Naive B cell (primary cell): ENCODE data around the gene OR2V2. TPM values are rescaled to one million over a fixed set of nuclear protein-coding genes. Genes with fewer than 3 reads are reported as not detected.
"Not testable (repeated sequence)": the region's sequence is repeated elsewhere in the genome, so short reads cannot be mapped to it uniquely, and the experiment has no call there.

ENCODE experiments used
- ATAC-seq, 2 donors: fragments of 150-1000 bp; cut with Tn5 transposase; 2 replicates each; pipeline ENCODE4 v1.10.0; 2021; ENCODE audit warnings: low read depth in 2 of 2, mild to moderate bottlenecking in 2 of 2, moderate library complexity in 2 of 2
- DNase-seq: peaks from one replicate; pipeline ENCODE4 v3.0.0; 2022
- H3K27ac Mint-ChIP-seq, 6 donors: one replicate each; pipeline ENCODE4 v1.8.0; 2020 to 2022; ENCODE audit warnings: mild to moderate bottlenecking in 6 of 6, mixed read lengths in 6 of 6, moderate library complexity in 5 of 6, inconsistent platforms in 2 of 6
- H3K27me3 Mint-ChIP-seq, 3 donors: one replicate each; pipeline ENCODE4 v1.8.0; 2021 to 2022; ENCODE audit warnings: mixed read lengths in 3 of 3, mild to moderate bottlenecking in 1 of 3
- H3K36me3 Mint-ChIP-seq, 2 donors: one replicate each; pipeline ENCODE4 v1.8.0; 2020 to 2022; ENCODE audit warnings: mixed read lengths in 2 of 2, inconsistent platforms in 1 of 2, mild to moderate bottlenecking in 1 of 2
- H3K4me1 Mint-ChIP-seq, 3 donors: one replicate each; pipeline ENCODE4 v1.8.0; 2020 to 2022; ENCODE audit warnings: mixed read lengths in 3 of 3, inconsistent platforms in 1 of 3, mild to moderate bottlenecking in 1 of 3, moderate library complexity in 1 of 3
- H3K4me3 Mint-ChIP-seq, 8 donors: one replicate each; pipeline ENCODE4 v1.8.0; 2020 to 2022; ENCODE audit warnings: mild to moderate bottlenecking in 8 of 8, mixed read lengths in 8 of 8, moderate library complexity in 8 of 8, inconsistent platforms in 2 of 8
- H3K9me3 Mint-ChIP-seq, 7 donors: one replicate each; pipeline ENCODE4 v1.8.0; 2020 to 2022; ENCODE audit warnings: mixed read lengths in 7 of 7, mild to moderate bottlenecking in 5 of 7, inconsistent platforms in 2 of 7, moderate library complexity in 1 of 7
- polyA plus RNA-seq, 6 donors: library from polyadenylated mRNA; unstranded; fragments of 300-500 nt; fragmentation: Illumina TruSeq; gene quantifications; one replicate each; pipeline ENCODE4 v1.2.3, GENCODE V29; 2021; ENCODE audit warnings: low read depth in 6 of 6

OR2V2 gene
- polyA plus RNA-seq = not detected

- Mint-ChIP-seq H3K27me3 (peaks cover 46 to 83% (median 57%) of the 10 kb centered on the region in 3 donors), H3K27ac (peak within 1 kb of the TSS in 3 of 6 donors; percentile 7 to 27 (median 13))
- not testable (repeated sequence) for H3K9me3 Mint-ChIP-seq, H3K36me3 Mint-ChIP-seq, DNase-seq, ATAC-seq, H3K4me1 Mint-ChIP-seq, H3K4me3 Mint-ChIP-seq
These were observed at the start of gene OR2V2 for GRCh38 chr5:181146927-181147636. TSS of gene OR2V2 (plus strand) at chr5:181147586. CDS start at chr5:181154943, 7,357 bp downstream.

- not testable (repeated sequence) for H3K9me3 Mint-ChIP-seq, DNase-seq, ATAC-seq, H3K27ac Mint-ChIP-seq, H3K4me1 Mint-ChIP-seq, H3K36me3 Mint-ChIP-seq, H3K4me3 Mint-ChIP-seq
- peaks cover 23 to 37% (median 29%) of the 10 kb centered on the region in 3 donors for H3K27me3 Mint-ChIP-seq
These were observed 49.5 kb upstream of the OR2V2 start for GRCh38 chr5:181097759-181098491.

- peaks cover 18 to 30% (median 23%) of the 10 kb centered on the region in 3 donors for H3K27me3 Mint-ChIP-seq
- H3K36me3 Mint-ChIP-seq = peaks cover 0 to 2% of the 10 kb centered on the region in 2 donors
- H3K9me3 Mint-ChIP-seq = peaks cover 0 to 8% (median 0%) of the 10 kb centered on the region in 7 donors
- H3K4me1 Mint-ChIP-seq = peaks cover 6 to 8% (median 6%) of the 10 kb centered on the region in 3 donors
- H3K27ac Mint-ChIP-seq = peak overlapping the region in 3 of 6 donors; percentile 61 to 94 (median 80)
- peak overlapping the region in 4 of 8 donors; percentile 15 to 67 (median 34) for H3K4me3 Mint-ChIP-seq
- ATAC-seq (no peak), DNase-seq (no peak)
These were observed 48.4 kb upstream of the OR2V2 start for GRCh38 chr5:181098762-181099601.

- Mint-ChIP-seq H3K4me3 (peak overlapping the region in 3 of 8 donors; percentile 20 to 58 (median 49)), H3K4me1 (peaks cover 10 to 15% (median 12%) of the 10 kb centered on the region in 3 donors), H3K27ac (peak overlapping the region in 4 of 6 donors; percentile 41 to 94 (median 70)), H3K27me3 (peaks cover 25 to 34% (median 27%) of the 10 kb centered on the region in 3 donors), H3K9me3 (peaks cover 0 to 13% (median 3%) of the 10 kb centered on the region in 7 donors), H3K36me3 (peaks cover 0 to 7% of the 10 kb centered on the region in 2 donors)
- DNase-seq = no peak
- no peak for ATAC-seq
These were observed 47.7 kb upstream of the OR2V2 start for GRCh38 chr5:181099602-181100086.

GRCh38 chr5:181100121-181100875 is 47.1 kb upstream of the OR2V2 start:
- no peak for DNase-seq
- peaks cover 24 to 34% (median 31%) of the 10 kb centered on the region in 3 donors for H3K27me3 Mint-ChIP-seq
- peaks cover 0 to 7% of the 10 kb centered on the region in 2 donors for H3K36me3 Mint-ChIP-seq
- H3K27ac Mint-ChIP-seq = peak overlapping the region in 4 of 6 donors; percentile 41 to 94 (median 74)
- H3K9me3 Mint-ChIP-seq = peaks cover 0 to 13% (median 4%) of the 10 kb centered on the region in 7 donors
- H3K4me3 Mint-ChIP-seq = peak overlapping the region in 5 of 8 donors; percentile 12 to 65 (median 49)
- no peak for ATAC-seq
- H3K4me1 Mint-ChIP-seq = peaks cover 10 to 19% (median 13%) of the 10 kb centered on the region in 3 donors

- Mint-ChIP-seq H3K27me3 (peaks cover 32 to 43% (median 40%) of the 10 kb centered on the region in 3 donors), H3K4me1 (peaks cover 15 to 27% (median 20%) of the 10 kb centered on the region in 3 donors), H3K9me3 (peaks cover 0 to 13% (median 5%) of the 10 kb centered on the region in 7 donors)
- not testable (repeated sequence) for ATAC-seq, H3K36me3 Mint-ChIP-seq, DNase-seq, H3K4me3 Mint-ChIP-seq, H3K27ac Mint-ChIP-seq
These were observed 46.2 kb upstream of the OR2V2 start for GRCh38 chr5:181101030-181101641.

GRCh38 chr5:181101930-181102674 is 45.3 kb upstream of the OR2V2 start:
- not testable (repeated sequence) for H3K36me3 Mint-ChIP-seq, H3K4me3 Mint-ChIP-seq, ATAC-seq, H3K27ac Mint-ChIP-seq, DNase-seq
- Mint-ChIP-seq H3K27me3 (peaks cover 33 to 50% (median 44%) of the 10 kb centered on the region in 3 donors), H3K9me3 (peaks cover 0 to 13% (median 5%) of the 10 kb centered on the region in 7 donors), H3K4me1 (peaks cover 15 to 27% (median 20%) of the 10 kb centered on the region in 3 donors)

GRCh38 chr5:181104259-181104568 is 43.2 kb upstream of the OR2V2 start:
- DNase-seq, H3K36me3 Mint-ChIP-seq, ATAC-seq: not testable (repeated sequence)
- peaks cover 50 to 64% (median 63%) of the 10 kb centered on the region in 3 donors for H3K27me3 Mint-ChIP-seq
- peak overlapping the region in 4 of 6 donors; percentile 19 to 94 (median 86) for H3K27ac Mint-ChIP-seq
- peak overlapping the region; percentile 66 to 86 (median 76) for H3K4me3 Mint-ChIP-seq
- H3K9me3 Mint-ChIP-seq = peaks cover 0 to 13% (median 5%) of the 10 kb centered on the region in 7 donors
- peaks cover 15 to 27% (median 20%) of the 10 kb centered on the region in 3 donors for H3K4me1 Mint-ChIP-seq

- peaks cover 10 to 24% (median 16%) of the 10 kb centered on the region in 3 donors for H3K4me1 Mint-ChIP-seq
- H3K9me3 Mint-ChIP-seq, ATAC-seq, H3K36me3 Mint-ChIP-seq, DNase-seq: not testable (repeated sequence)
- peaks cover 48 to 64% (median 63%) of the 10 kb centered on the region in 3 donors for H3K27me3 Mint-ChIP-seq
- H3K4me3 Mint-ChIP-seq = peak overlapping the region in 5 of 8 donors; percentile 19 to 86 (median 73)
- H3K27ac Mint-ChIP-seq = peak overlapping the region in 1 of 6 donors; percentile 19
These were observed 42.6 kb upstream of the OR2V2 start for GRCh38 chr5:181104606-181105390.

GRCh38 chr5:181105391-181106025 is 41.9 kb upstream of the OR2V2 start:
- Mint-ChIP-seq H3K36me3 (peaks cover 0 to 7% of the 10 kb centered on the region in 2 donors), H3K9me3 (peaks cover 0 to 7% (median 2%) of the 10 kb centered on the region in 7 donors), H3K27me3 (peaks cover 49 to 64% (median 63%) of the 10 kb centered on the region in 3 donors), H3K27ac (peak overlapping the region in 1 of 6 donors; percentile 12), H3K4me1 (peaks cover 10 to 20% (median 16%) of the 10 kb centered on the region in 3 donors), H3K4me3 (peak overlapping the region in 4 of 8 donors; percentile 5 to 75 (median 22))
- no peak for DNase-seq
- peak; percentile 35 to 40 for ATAC-seq
